SK-N-SH (cell line): ENCODE results near the gene PROCR.

Experiments used
- CTCF ChIP-seq: fragments of 200-600 bp; sonication (generic); IDR thresholded peaks from 2 replicates; pipeline ENCODE4 v1.6.1; 2017; ENCODE audit warnings: antibody characterized with exemption, mild to moderate bottlenecking, moderate library complexity
- EP300 ChIP-seq, 2 experiments: IDR thresholded peaks; 2 replicates each; pipeline versions ENCODE4 v1.4.0 to v1.6.1; 2012; ENCODE audit warnings: borderline replicate concordance in 1 of 2, low read depth in 1 of 2, low read length in 1 of 2
- JUND ChIP-seq: IDR thresholded peaks from 2 replicates; pipeline ENCODE4 v1.4.0; 2012
- MAX ChIP-seq: IDR thresholded peaks from 2 replicates; pipeline ENCODE4 v1.4.0; 2012; ENCODE audit warnings: low read depth
- PBX3 ChIP-seq: IDR thresholded peaks from 2 replicates; pipeline ENCODE4; 2012
- POLR2AphosphoS5 ChIP-seq: IDR thresholded peaks from 2 replicates; pipeline ENCODE4 v1.6.1; 2012; ENCODE audit warnings: low read depth, low read length
- ZBTB33 ChIP-seq: IDR thresholded peaks from 2 replicates; pipeline ENCODE4 v1.4.0; 2012; ENCODE audit warnings: low read depth, borderline replicate concordance

GRCh38 chr20:35145141-35145564, 26.7 kb upstream of the PROCR start:
- TF ChIP-seq CTCF = peak; percentile 64
- TF ChIP-seq JUND = no peak
- TF ChIP-seq EP300 (IDR thresholded peaks at IDR 0.05; ENCODE audit: borderline replicate concordance in 1 of 2, low read depth in 1 of 2, low read length in 1 of 2) = no peak
- TF ChIP-seq PBX3 = no peak
- TF ChIP-seq ZBTB33 = no peak
- no peak for TF ChIP-seq POLR2AphosphoS5
- TF ChIP-seq MAX = no peak
